Astrocyte (in vitro differentiated cells and primary cell): ENCODE data around the gene CNKSR2. TPM values are rescaled to one million over a fixed set of nuclear protein-coding genes. Genes with fewer than 3 reads are reported as not detected.

ENCODE experiments used
- DNase-seq: peaks from one replicate; pipeline ENCODE4 v3.0.0-alpha.2; 2010; ENCODE audit warnings: low read depth
- FAIRE-seq: peaks from 2 replicates; lab custom pipeline; 2011; peaks lifted over from hg19 to GRCh38; lab: Jason Lieb, UNC
- H2AFZ ChIP-seq: 2 replicates; pipeline ENCODE4 v1.6.0; 2012; ENCODE audit warnings: low read depth, low read length, inconsistent platforms
- H3K27ac ChIP-seq: 2 replicates; pipeline ENCODE4 v1.5.1; 2011; ENCODE audit warnings: low read depth, low read length, inconsistent platforms
- H3K27me3 ChIP-seq: 2 replicates; pipeline ENCODE4 v1.6.0; 2011; ENCODE audit warnings: low read length, inconsistent platforms; ENCODE audit not compliant: insufficient read depth
- H3K36me3 ChIP-seq: 2 replicates; pipeline ENCODE4 v1.5.1; 2011; ENCODE audit warnings: low read length, inconsistent platforms; ENCODE audit not compliant: insufficient read depth
- H3K4me1 ChIP-seq: 2 replicates; pipeline ENCODE4 v1.5.1; 2011; ENCODE audit warnings: low read length, inconsistent platforms; ENCODE audit not compliant: insufficient read depth
- H3K4me2 ChIP-seq: 2 replicates; pipeline ENCODE4 v1.6.0; 2012; ENCODE audit warnings: low read length, inconsistent platforms
- H3K4me3 ChIP-seq: 2 replicates; pipeline ENCODE4 v1.5.1; 2011; ENCODE audit warnings: low read depth, mild to moderate bottlenecking, low read length, inconsistent platforms; ENCODE audit not compliant: insufficient read depth
- H3K79me2 ChIP-seq: 2 replicates; pipeline ENCODE4 v1.6.0; 2012; ENCODE audit warnings: mild to moderate bottlenecking, low read length, inconsistent platforms; ENCODE audit not compliant: insufficient read depth
- H3K9ac ChIP-seq: 2 replicates; pipeline ENCODE4 v1.6.0; 2012; ENCODE audit warnings: mild to moderate bottlenecking, low read length, inconsistent platforms
- H3K9me3 ChIP-seq: 2 replicates; pipeline ENCODE4 v1.5.1; 2012; ENCODE audit warnings: low read depth, mild to moderate bottlenecking, low read length, inconsistent platforms; ENCODE audit not compliant: insufficient read depth
- H4K20me1 ChIP-seq: 2 replicates; pipeline ENCODE4 v1.6.0; 2012; ENCODE audit warnings: low read length, inconsistent platforms; ENCODE audit not compliant: insufficient read depth
- H3K27ac Mint-ChIP-seq: one replicate; pipeline ENCODE4 v1.8.0; 2021; ENCODE audit warnings: mild to moderate bottlenecking, mixed read lengths; ENCODE audit not compliant: unreplicated experiment
- H3K27me3 Mint-ChIP-seq: one replicate; pipeline ENCODE4 v1.8.0; 2021; ENCODE audit warnings: low read depth, mixed read lengths; ENCODE audit not compliant: unreplicated experiment
- H3K36me3 Mint-ChIP-seq: one replicate; pipeline ENCODE4 v1.8.0; 2021; ENCODE audit warnings: low read depth, mixed read lengths; ENCODE audit not compliant: unreplicated experiment
- H3K4me1 Mint-ChIP-seq: one replicate; pipeline ENCODE4 v1.8.0; 2021; ENCODE audit warnings: low read depth, mixed read lengths; ENCODE audit not compliant: unreplicated experiment
- H3K4me3 Mint-ChIP-seq: one replicate; pipeline ENCODE4 v1.8.0; 2021; ENCODE audit warnings: mild to moderate bottlenecking, moderate library complexity, mixed read lengths; ENCODE audit not compliant: unreplicated experiment
- H3K9me3 Mint-ChIP-seq: one replicate; pipeline ENCODE4 v1.8.0; 2021; ENCODE audit warnings: mild to moderate bottlenecking, mixed read lengths; ENCODE audit not compliant: unreplicated experiment
- CTCF ChIP-seq: IDR thresholded peaks from 2 replicates; pipeline ENCODE4 v1.5.1; 2011; ENCODE audit warnings: low read depth, mild to moderate bottlenecking, inconsistent platforms, low read length, moderate library complexity; ENCODE audit not compliant: insufficient read depth
- EZH2 ChIP-seq: IDR thresholded peaks from 2 replicates; pipeline ENCODE4 v1.6.1; 2012; ENCODE audit warnings: mild to moderate bottlenecking, low read length, inconsistent platforms; ENCODE audit not compliant: insufficient read depth
- total RNA-seq: library from RNA; stranded (reverse); gene quantifications from 2 replicates; pipeline ENCODE4 v1.2.1, GENCODE V29; 2021

The CNKSR2 gene
- total RNA-seq, 1 donor from 2014 or later, result 4.1 TPM

- TF ChIP-seq EZH2 (no peak), CTCF (no peak)
- Mint-ChIP-seq H3K27ac (no peak overlapping the region), H3K4me3 (no peak overlapping the region), H3K4me1 (no peaks in the 10 kb centered on the region), H3K9me3 (no peaks in the 10 kb centered on the region), H3K27me3 (no peaks in the 10 kb centered on the region), H3K36me3 (no peaks in the 10 kb centered on the region)
- Histone ChIP-seq H3K4me2 (no peak overlapping the region), H4K20me1 (no peaks in the 10 kb centered on the region), H2AFZ (no peak overlapping the region), H3K4me3 (no peak overlapping the region), H3K27ac (no peak overlapping the region), H3K79me2 (no peaks in the 10 kb centered on the region), H3K36me3 (no peaks in the 10 kb centered on the region), H3K4me1 (no peaks in the 10 kb centered on the region), H3K27me3 (no peaks in the 10 kb centered on the region), H3K9ac (no peak overlapping the region), H3K9me3 (no peaks in the 10 kb centered on the region)
- FAIRE-seq (peak; percentile 68), DNase-seq (no peak)
Observed at GRCh38 chrX:21691512-21692018, 317.3 kb downstream of the CNKSR2 start.

- TF ChIP-seq CTCF, result no peak
- TF ChIP-seq EZH2, result no peak
- H3K9me3 ChIP-seq, result no peaks in the 10 kb centered on the region
- H3K27ac Mint-ChIP-seq, result no peak overlapping the region
- FAIRE-seq, result no peak
- no peaks in the 10 kb centered on the region for H3K27me3 ChIP-seq
- no peaks in the 10 kb centered on the region for H3K36me3 Mint-ChIP-seq
- peaks cover 6% of the 10 kb centered on the region for H3K4me1 ChIP-seq
- H3K27ac ChIP-seq, result no peak overlapping the region
- H3K9me3 Mint-ChIP-seq, result no peaks in the 10 kb centered on the region
- DNase-seq, result no peak
- H3K4me3 ChIP-seq, result no peak overlapping the region
- no peaks in the 10 kb centered on the region for H3K27me3 Mint-ChIP-seq
- H4K20me1 ChIP-seq, result no peaks in the 10 kb centered on the region
- no peak overlapping the region for H3K4me3 Mint-ChIP-seq
- no peak overlapping the region for H3K9ac ChIP-seq
- H3K79me2 ChIP-seq, result no peaks in the 10 kb centered on the region
- H3K36me3 ChIP-seq, result no peaks in the 10 kb centered on the region
- no peak overlapping the region for H3K4me2 ChIP-seq
- no peak overlapping the region for H2AFZ ChIP-seq
- peaks cover 2% of the 10 kb centered on the region for H3K4me1 Mint-ChIP-seq
Observed at GRCh38 chrX:21698272-21698671, 324.1 kb downstream of the CNKSR2 start.

- peaks cover 2% of the 10 kb centered on the region for H3K4me1 Mint-ChIP-seq
- H2AFZ ChIP-seq, result no peak overlapping the region
- H3K27ac ChIP-seq, result peak overlapping the region; percentile 47
- no peak for TF ChIP-seq EZH2
- TF ChIP-seq CTCF, result no peak
- no peak overlapping the region for H3K4me3 Mint-ChIP-seq
- peaks cover 6% of the 10 kb centered on the region for H3K4me1 ChIP-seq
- no peaks in the 10 kb centered on the region for H3K9me3 Mint-ChIP-seq
- no peaks in the 10 kb centered on the region for H3K9me3 ChIP-seq
- peak overlapping the region; percentile 22 for H3K4me2 ChIP-seq
- H3K79me2 ChIP-seq, result no peaks in the 10 kb centered on the region
- FAIRE-seq (peak; percentile 95), DNase-seq (peak; percentile 22)
- H3K27ac Mint-ChIP-seq, result no peak overlapping the region
- H3K27me3 ChIP-seq, result no peaks in the 10 kb centered on the region
- no peak overlapping the region for H3K9ac ChIP-seq
- no peaks in the 10 kb centered on the region for H3K36me3 ChIP-seq
- H3K4me3 ChIP-seq, result no peak overlapping the region
- no peaks in the 10 kb centered on the region for H4K20me1 ChIP-seq
- no peaks in the 10 kb centered on the region for H3K27me3 Mint-ChIP-seq
- no peaks in the 10 kb centered on the region for H3K36me3 Mint-ChIP-seq
Observed at GRCh38 chrX:21699136-21699535, 324.9 kb downstream of the CNKSR2 start.
